ENCODE data around the gene ALPP.
"Not testable (repeated sequence)": the region's sequence is repeated elsewhere in the genome, so short reads cannot be mapped to it uniquely, and the experiment has no call there.

Gene ALPP

GRCh38 chr2:232364806-232365594 is 13.6 kb upstream of the ALPP start:
- not testable (repeated sequence) for DNase-seq

GRCh38 chr2:232365621-232366321 is 12.8 kb upstream of the ALPP start:
- DNase-seq, result no peak

DNA sequence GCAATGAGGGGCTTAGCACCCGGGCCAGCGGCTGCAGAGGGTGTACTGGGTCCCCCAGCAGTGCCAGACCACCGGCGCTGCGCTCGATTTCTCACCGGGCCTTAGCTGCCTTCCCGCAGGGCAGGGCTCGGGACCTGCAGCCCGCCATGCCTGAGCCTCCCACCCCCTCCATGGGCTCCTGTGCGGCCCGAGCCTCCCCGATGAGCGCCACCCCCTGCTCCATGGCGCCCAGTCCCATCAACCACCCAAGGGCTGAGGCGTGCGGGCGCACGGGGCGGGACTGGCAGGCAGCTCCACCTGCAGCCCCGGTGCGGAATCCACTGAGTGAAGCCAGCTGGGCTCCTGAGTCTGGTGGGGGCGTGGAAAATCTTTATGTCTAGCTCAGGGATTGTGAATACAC is 12.1 kb upstream of the ALPP start:
- not testable (repeated sequence) for DNase-seq

DNA sequence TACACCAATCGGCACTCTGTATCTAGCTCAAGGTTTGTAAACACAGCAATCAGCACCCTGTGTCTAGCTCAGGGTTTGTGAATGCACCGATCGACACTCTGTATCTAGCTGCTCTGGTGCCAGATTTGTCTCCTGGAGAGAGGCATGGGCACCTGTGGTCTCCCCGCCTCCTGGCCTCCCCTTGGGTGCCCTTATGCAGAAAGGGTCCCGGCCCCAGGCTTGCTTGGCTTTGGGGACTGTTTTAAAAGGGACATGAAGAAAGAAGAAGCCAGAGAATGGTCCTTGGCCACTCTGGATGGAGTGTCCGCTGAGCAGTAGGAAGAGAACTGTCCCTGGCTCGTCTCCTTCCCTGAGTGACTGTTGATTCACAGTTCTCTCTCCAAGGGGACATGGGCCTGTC is 11.5 kb upstream of the ALPP start:
- no peak for DNase-seq

DNA sequence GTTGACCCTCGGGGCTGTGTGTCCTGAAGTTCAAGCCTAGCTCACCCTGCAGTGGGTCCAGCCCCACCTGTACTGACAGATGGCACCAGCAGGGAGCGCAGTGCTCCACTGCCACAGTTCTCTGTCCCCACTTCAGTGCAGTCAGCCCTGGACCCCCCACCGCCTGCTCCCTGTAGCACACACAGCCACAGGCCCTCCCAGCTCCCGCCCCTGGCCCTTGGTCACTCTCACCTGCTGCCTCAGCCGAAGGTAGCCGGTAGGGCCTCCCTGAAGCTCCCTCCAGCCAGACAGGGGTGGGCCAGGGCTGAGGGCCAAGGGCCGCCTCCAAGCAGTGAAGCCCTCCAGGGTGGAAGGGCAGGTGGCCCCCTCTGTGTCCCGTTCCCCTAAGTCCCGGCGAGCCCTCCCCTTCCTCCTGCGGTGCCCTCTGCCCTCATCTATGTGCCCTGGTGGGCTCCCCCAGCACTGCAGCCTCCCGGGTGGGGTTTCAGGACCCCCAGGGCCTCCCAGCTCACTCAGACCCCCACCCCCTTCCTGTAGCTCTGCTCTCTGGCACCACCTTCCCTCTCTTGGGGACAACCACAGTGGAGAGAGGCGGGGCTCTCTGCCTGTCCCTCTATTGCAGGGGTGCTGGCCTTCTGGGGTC is 10.8 kb upstream of the ALPP start:
- DNase-seq, result no peak

DNA sequence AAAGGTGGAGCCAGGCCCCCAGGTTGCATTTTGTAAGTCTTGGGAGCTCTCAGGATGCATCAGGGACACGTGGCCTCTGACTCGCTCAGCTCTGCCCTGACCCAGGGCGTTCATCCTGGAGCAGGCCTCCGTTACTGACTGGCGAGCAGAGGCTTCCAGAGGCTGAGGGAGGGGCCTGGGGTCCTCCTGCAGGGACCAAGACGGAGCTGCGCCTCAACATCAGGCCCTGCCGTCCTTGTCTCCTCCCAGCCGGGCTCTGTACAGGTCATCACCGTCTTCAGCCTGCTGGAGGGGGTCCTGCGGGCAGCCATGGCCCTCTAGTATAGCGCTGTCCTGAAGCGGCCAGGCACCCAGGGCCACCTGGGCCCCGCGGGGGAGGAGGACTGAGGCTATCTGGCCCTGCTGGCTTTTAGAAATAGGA is 10.2 kb upstream of the ALPP start:
- no peak for DNase-seq

DNA sequence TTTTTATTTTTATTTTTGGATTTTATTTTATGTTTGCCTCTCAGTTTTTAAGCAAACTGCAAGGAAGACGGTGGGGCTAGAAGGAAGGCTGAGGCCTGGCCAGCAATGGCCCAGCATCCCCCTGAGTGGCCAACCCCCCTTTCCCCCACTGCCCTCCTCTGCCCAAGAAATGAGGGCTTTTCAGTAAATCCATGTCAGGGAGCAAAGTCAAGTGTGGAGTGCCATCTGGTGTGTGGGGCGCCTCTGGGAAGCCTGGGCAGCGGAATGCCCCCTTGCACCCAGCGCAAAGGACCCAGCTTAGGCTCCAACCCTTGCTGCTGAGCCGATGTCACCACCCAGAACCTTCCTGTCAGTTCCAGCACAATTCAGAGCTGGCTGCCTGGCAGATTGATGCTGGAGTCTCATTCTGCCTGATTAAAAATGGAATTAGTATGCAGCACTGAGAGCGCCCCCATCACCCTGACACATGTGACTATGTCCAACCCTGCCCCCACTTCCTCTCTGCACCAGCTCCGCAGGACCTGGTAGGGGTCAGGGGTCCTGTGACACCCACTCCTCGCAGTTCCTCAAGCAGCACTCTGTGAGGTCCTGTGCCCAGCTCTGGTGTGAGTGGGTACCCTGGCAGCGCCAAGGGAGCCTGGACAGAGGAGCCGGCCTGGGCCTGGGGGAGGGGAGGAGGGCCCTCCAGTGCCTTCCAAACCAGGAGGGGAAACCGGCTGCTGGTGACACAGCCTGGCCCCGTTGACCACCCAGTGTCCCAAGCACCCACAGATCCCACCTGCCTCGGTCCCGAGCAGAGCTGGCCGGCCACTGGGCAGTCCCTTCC is 9.2 kb upstream of the ALPP start:
- DNase-seq, result no peak

DNA sequence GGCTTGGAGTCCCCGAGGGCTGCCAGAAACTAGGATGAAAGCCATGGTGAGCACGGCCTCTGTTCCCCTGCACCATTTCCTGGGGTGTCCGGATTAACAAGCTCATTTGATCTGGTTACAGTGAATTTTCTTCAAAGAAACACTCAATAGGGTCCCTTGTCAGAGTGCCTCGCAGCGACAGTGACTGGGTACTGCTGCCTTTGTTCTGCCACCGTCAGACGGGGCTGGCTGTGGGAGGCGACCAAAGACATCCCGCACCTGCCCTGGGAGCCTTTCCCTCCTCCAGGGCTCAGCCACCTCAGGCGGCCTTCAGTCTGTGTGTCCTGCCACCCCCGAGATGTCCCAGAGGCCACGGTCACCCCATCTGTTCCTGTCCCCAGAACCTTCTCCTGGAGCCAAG is 8.5 kb upstream of the ALPP start:
- DNase-seq, result not testable (repeated sequence)

DNA sequence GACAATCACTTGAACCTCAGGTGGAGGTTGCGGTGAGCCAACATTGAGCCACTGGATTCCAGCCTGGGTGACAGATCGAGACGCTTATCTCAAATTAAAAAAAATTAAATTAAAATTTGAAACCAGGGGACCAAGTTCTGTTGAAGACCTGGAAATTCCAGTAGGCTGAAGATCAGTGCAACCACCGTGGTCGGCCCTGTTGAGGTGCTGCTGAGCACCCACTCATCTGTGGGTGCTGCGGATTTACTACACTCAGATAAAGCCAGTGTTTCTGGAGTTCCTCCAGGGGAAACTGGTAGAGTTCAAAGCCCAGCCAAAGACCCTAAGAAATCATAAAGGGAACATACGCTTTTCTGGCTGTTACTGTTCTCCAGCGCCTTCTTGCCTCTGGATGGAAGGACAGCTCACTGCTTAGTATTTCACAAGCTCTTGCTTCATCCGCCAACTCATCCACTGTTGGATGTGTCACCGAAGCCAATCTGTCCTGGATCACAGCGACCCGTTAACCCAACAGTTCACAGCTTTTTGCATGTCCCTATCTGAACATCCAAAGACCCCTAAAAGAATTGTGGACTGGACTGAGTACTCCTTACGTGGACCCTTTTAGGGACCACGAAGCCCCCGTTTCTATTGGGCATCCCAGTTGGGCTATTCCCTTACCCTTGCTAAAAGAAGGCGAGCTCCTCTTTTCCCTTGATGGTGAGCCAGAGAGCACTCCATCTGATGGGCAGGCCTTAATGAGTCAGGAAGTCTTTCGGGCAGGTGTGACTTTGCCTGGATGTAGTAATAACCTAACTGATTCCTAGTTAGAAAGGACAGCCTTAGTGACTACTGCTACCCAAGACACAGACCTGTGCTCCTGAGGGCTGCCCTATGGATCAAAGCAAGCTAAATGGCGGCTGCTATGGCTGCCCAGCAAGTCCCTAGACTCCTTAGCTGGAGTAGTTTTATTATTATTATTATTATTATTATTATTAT is 6.0 kb upstream of the ALPP start:
- no peak for DNase-seq

DNA sequence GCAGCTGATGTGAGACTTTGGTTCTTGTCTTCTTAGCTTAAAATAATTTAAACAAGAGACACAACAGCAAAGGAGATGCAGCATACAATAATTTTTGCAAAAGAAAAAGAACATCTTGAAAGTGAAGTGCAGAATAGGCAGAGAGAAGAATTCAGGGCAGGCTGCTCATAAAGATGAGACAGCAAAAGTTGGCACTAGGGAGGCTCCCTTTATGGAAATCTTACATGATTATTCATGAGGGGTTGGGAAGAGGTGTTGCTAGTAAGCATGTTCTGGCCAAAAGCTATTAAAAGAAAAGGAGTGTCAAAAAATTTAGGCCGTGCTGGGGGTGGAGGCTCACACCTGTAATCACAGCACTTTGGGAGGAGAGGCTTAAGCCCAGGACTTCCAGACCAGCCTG is 4.2 kb upstream of the ALPP start:
- DNase-seq, result no peak

DNA sequence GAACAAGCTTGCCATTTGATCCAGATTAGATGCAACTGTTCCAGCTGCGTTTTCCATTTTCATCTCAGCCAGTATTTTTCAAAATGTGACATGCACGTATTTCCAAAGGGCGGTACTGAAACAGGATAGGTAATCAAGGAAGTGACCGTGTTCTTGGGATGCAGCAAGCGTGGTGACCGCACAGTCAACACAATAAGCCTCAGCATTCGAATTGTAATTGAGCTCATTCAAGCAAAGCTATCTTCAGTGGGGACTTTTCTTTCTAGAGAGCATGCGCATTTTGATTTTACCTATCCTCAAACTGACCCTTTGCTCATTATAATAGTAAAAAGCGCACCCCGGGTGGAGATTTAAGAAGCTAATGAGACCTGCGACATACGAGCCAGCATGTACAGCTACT is 3.4 kb upstream of the ALPP start:
- no peak for DNase-seq

- no peak for DNase-seq
Measured at GRCh38 chr2:232376260-232376659, 2.3 kb upstream of the ALPP start.

GRCh38 chr2:232376713-232377112 is 1.8 kb upstream of the ALPP start:
- DNase-seq, result no peak

DNA sequence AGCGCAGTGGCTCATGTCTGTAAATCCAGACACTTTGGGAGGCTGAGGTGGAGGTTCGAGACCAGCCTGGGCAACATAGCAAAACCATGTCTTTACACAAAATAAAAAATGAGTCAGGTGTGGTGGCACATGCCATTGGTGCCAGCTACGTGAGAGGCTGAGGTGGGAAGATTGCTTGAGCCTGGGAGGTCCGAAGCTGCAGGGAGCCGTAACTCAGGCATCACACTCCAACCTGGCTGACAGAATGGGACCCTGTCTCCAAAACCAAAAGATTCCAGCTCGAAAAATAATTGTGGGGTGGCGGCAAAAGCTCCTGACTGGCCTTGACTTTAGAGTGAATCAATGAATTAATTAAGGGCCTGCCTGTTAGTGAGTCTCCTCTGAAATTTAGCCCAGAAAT is 1.2 kb upstream of the ALPP start:
- DNase-seq, result no peak

GRCh38 chr2:232377841-232378734 is 463 bp upstream of the ALPP start:
- no peak for DNase-seq

DNA sequence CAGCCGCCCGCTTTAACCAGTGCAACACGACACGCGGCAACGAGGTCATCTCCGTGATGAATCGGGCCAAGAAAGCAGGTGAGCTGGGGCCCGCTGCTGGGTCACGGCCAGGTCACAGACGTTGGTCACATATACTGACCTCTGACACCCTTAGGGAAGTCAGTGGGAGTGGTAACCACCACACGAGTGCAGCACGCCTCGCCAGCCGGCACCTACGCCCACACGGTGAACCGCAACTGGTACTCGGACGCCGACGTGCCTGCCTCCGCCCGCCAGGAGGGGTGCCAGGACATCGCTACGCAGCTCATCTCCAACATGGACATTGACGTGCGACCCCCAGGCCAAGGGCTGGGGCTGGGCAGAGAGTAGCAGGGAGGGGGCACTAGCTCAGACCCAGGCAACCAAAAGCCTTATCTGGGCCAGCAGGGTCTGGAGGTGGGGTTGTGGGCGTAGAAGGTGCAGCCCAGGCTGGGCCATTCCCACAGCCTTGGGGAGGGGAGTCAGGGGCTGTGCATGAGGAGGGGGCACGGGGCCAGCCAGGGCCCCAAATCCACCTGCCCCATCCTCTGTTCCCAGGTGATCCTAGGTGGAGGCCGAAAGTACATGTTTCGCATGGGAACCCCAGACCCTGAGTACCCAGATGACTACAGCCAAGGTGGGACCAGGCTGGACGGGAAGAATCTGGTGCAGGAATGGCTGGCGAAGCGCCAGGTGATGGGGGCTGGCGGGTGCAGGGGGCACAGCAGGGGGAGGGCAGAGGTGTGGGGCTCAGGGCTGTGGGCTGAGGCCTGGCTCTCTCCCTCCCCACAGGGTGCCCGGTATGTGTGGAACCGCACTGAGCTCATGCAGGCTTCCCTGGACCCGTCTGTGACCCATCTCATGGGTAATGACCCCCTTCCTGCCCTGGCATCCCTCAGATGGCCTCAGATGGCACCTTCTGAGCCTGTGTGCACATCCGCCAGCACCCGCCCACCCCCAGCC is 1.3 kb downstream of the ALPP start:
- DNase-seq, result not testable (repeated sequence)

DNA sequence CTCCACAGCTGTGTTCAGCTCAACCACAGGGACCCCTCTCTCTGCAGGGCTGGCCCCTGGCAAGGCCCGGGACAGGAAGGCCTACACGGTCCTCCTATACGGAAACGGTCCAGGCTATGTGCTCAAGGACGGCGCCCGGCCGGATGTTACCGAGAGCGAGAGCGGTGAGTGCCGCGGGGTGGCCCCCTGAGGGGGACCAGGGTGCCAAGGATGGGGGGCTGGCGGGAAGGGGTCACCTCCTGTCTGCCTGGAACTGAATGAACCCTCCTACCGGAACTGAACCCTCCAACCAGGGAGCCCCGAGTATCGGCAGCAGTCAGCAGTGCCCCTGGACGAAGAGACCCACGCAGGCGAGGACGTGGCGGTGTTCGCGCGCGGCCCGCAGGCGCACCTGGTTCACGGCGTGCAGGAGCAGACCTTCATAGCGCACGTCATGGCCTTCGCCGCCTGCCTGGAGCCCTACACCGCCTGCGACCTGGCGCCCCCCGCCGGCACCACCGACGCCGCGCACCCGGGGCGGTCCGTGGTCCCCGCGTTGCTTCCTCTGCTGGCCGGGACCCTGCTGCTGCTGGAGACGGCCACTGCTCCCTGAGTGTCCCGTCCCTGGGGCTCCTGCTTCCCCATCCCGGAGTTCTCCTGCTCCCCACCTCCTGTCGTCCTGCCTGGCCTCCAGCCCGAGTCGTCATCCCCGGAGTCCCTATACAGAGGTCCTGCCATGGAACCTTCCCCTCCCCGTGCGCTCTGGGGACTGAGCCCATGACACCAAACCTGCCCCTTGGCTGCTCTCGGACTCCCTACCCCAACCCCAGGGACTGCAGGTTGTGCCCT is 2.9 kb downstream of the ALPP start:
- not testable (repeated sequence) for DNase-seq

Measured in effector CD8-positive, alpha-beta T cell (primary cell).